ENCODE data around the gene FURIN.

FURIN gene

GRCh38 chr15:90868261-90868689, at the start of gene FURIN:
Gene FURIN (plus strand): TSS chr15:90868588. CDS start chr15:90875741, 7,153 bp downstream.
- no peak for DNase-seq (ENCODE audit: extremely low read depth, insufficient read length)
- Histone ChIP-seq H3K36me3 (ENCODE audit: control insufficient read depth, insufficient read depth, low read length) (no peaks in the 10 kb centered on the region), H3K4me3 (replicated peaks; ENCODE audit: low read depth, low read length) (no peak within 1 kb of the TSS), H3K27me3 (replicated peaks; ENCODE audit: control insufficient read depth, insufficient read depth, low read length) (no peaks in the 10 kb centered on the region)
- TF ChIP-seq CTCF (IDR thresholded peaks at IDR 0.05; ENCODE audit: insufficient read depth, low read length, poor library complexity, severe bottlenecking), result no peak

GRCh38 chr15:90819390-90819789, 49.0 kb upstream of the FURIN start:
- H3K36me3 ChIP-seq (ENCODE audit: control insufficient read depth, insufficient read depth, low read length), result no peaks in the 10 kb centered on the region
- no peak for DNase-seq (ENCODE audit: extremely low read depth, insufficient read length)
- no peak for TF ChIP-seq CTCF (IDR thresholded peaks at IDR 0.05; ENCODE audit: insufficient read depth, low read length, poor library complexity, severe bottlenecking)
- no peaks in the 10 kb centered on the region for H3K27me3 ChIP-seq (replicated peaks; ENCODE audit: control insufficient read depth, insufficient read depth, low read length)
- no peak overlapping the region for H3K4me3 ChIP-seq (replicated peaks; ENCODE audit: low read depth, low read length)

- DNase-seq (ENCODE audit: extremely low read depth, insufficient read length), result no peak
- no peaks in the 10 kb centered on the region for H3K27me3 ChIP-seq (replicated peaks; ENCODE audit: control insufficient read depth, insufficient read depth, low read length)
- no peak overlapping the region for H3K4me3 ChIP-seq (replicated peaks; ENCODE audit: low read depth, low read length)
- H3K36me3 ChIP-seq (ENCODE audit: control insufficient read depth, insufficient read depth, low read length), result no peaks in the 10 kb centered on the region
- no peak for TF ChIP-seq CTCF (IDR thresholded peaks at IDR 0.05; ENCODE audit: insufficient read depth, low read length, poor library complexity, severe bottlenecking)
Observed at GRCh38 chr15:90819850-90820249, 48.5 kb upstream of the FURIN start.

- TF ChIP-seq CTCF (IDR thresholded peaks at IDR 0.05; ENCODE audit: insufficient read depth, low read length, poor library complexity, severe bottlenecking), result no peak
- Histone ChIP-seq H3K36me3 (ENCODE audit: control insufficient read depth, insufficient read depth, low read length) (no peaks in the 10 kb centered on the region), H3K27me3 (replicated peaks; ENCODE audit: control insufficient read depth, insufficient read depth, low read length) (no peaks in the 10 kb centered on the region), H3K4me3 (replicated peaks; ENCODE audit: low read depth, low read length) (no peak overlapping the region)
- DNase-seq (ENCODE audit: extremely low read depth, insufficient read length), result no peak
Observed at GRCh38 chr15:90820481-90820880, 47.9 kb upstream of the FURIN start.

- no peaks in the 10 kb centered on the region for H3K27me3 ChIP-seq (replicated peaks; ENCODE audit: control insufficient read depth, insufficient read depth, low read length)
- H3K36me3 ChIP-seq (ENCODE audit: control insufficient read depth, insufficient read depth, low read length), result no peaks in the 10 kb centered on the region
- no peak for TF ChIP-seq CTCF (IDR thresholded peaks at IDR 0.05; ENCODE audit: insufficient read depth, low read length, poor library complexity, severe bottlenecking)
- H3K4me3 ChIP-seq (replicated peaks; ENCODE audit: low read depth, low read length), result no peak overlapping the region
- no peak for DNase-seq (ENCODE audit: extremely low read depth, insufficient read length)
Observed at GRCh38 chr15:90822204-90822955, 46.0 kb upstream of the FURIN start.

All from GM06990 (cell line).